Testis (tissue), 3 donors: ENCODE results near the gene PMFBP1. TPM values are rescaled to one million over a fixed set of nuclear protein-coding genes. Genes with fewer than 3 reads are reported as not detected.

ENCODE experiments used
- DNase-seq: peaks from one replicate; pipeline ENCODE4 v3.0.0-alpha.2; 2019
- H3K27ac ChIP-seq, 2 donors: fragments of 200-600 bp; sonication (generic); one replicate each; pipeline ENCODE4 v1.5.1; 2019
- H3K27me3 ChIP-seq: fragments of 200-600 bp; sonication (generic); one replicate; pipeline ENCODE4 v1.5.1; 2019
- H3K36me3 ChIP-seq: fragments of 200-600 bp; sonication (generic); one replicate; pipeline ENCODE4 v1.5.1; 2017; ENCODE audit warnings: low read depth; ENCODE audit errors: missing control alignments
- H3K4me1 ChIP-seq: fragments of 200-600 bp; sonication (generic); one replicate; pipeline ENCODE4 v1.5.1; 2019
- H3K4me3 ChIP-seq, 2 donors: fragments of 200-600 bp; sonication (generic); one replicate each; pipeline ENCODE4 v1.5.1; 2017 to 2019
- H3K9me3 ChIP-seq: fragments of 200-600 bp; sonication (generic); one replicate; pipeline ENCODE4 v1.5.1; 2017
- CTCF ChIP-seq, 3 experiments: fragments of 450-650 bp in 2 of 3; fragments of 200-600 bp in 1 of 3; sonication (generic) in 1 of 3; IDR thresholded peaks; one replicate each; pipeline ENCODE4 v1.5.1; 2016 to 2019; ENCODE audit warnings: antibody characterized with exemption in 3 of 3, mild to moderate bottlenecking in 2 of 3, moderate library complexity in 1 of 3
- POLR2A ChIP-seq: fragments of 450-650 bp; IDR thresholded peaks from one replicate; pipeline ENCODE4 v1.6.1; 2017; ENCODE audit warnings: antibody characterized with exemption, mild to moderate bottlenecking, moderate library complexity
- WGBS, 2 donors: methylation state at CpG; one replicate each; pipeline ENCODE4 v1.1.5; 2018; 5-methylcytosine and 5-hydroxymethylcytosine counted together
- intact Hi-C: fragments of 100-400 bp; cut with DNase I; formaldehyde crosslinking; loops from one replicate; pipeline ENCODE4 v1.15.1; 2023; ENCODE audit warnings: low total_unique reads
- polyA plus RNA-seq: library from polyadenylated mRNA; stranded (reverse); fragments of 350-450 nt; fragmentation: Illumina TruSeq; extraction: RNeasy Lipid Tissue Mini Kit (QIAGEN cat#74804); gene quantifications from one replicate; pipeline ENCODE4 v1.2.3, GENCODE V29; 2014; ENCODE audit warnings: low read depth, low replicate concordance; ENCODE audit not compliant: insufficient read depth
- total RNA-seq, 2 donors: library from RNA; depleted of rRNA; stranded (reverse); fragments of >200 nt; gene quantifications; one replicate each; pipeline ENCODE4 v1.2.3, GENCODE V29; 2016

Gene PMFBP1
- total and polyA plus RNA-seq, 3 donors from 2014 or later: 14.4 to 33.5 (median 24.3) TPM

GRCh38 chr16:72137380-72138063 lies 34.4 kb downstream of the PMFBP1 start:
- intact Hi-C loops: no loop called here
- H3K27me3 ChIP-seq: no peaks in the 10 kb centered on the region
- no peaks in the 10 kb centered on the region for H3K9me3 ChIP-seq
- H3K4me3 ChIP-seq: no peak overlapping the region
- no peaks in the 10 kb centered on the region for H3K36me3 ChIP-seq
- no peak overlapping the region for H3K27ac ChIP-seq
- DNase-seq: no peak
- H3K4me1 ChIP-seq: no peaks in the 10 kb centered on the region
- TF ChIP-seq POLR2A: no peak
- no peak for TF ChIP-seq CTCF (IDR thresholded peaks at IDR 0.05)
- WGBS, 2 donors: 80 to 89% methylated on average over 15 of the region's 15 CpGs

GRCh38 chr16:72134507-72134906 lies 37.4 kb downstream of the PMFBP1 start:
- Histone ChIP-seq H3K27ac (no peak overlapping the region), H3K36me3 (no peaks in the 10 kb centered on the region), H3K9me3 (no peaks in the 10 kb centered on the region), H3K4me1 (no peaks in the 10 kb centered on the region), H3K27me3 (no peaks in the 10 kb centered on the region), H3K4me3 (no peak overlapping the region)
- TF ChIP-seq POLR2A: no peak
- no peak for TF ChIP-seq CTCF (IDR thresholded peaks at IDR 0.05)
- DNase-seq: no peak
- intact Hi-C loops: no loop called here
- 94 to 100% methylated on average over 2 of the region's 2 CpGs for WGBS, 2 donors

- TF ChIP-seq POLR2A (no peak), CTCF (IDR thresholded peaks at IDR 0.05) (no peak)
- H3K27ac ChIP-seq: no peak overlapping the region
- intact Hi-C loops: no loop called here
- 87 to 94% methylated on average over 3 of the region's 3 CpGs for WGBS, 2 donors
- H3K27me3 ChIP-seq: no peaks in the 10 kb centered on the region
- H3K36me3 ChIP-seq: no peaks in the 10 kb centered on the region
- no peak overlapping the region for H3K4me3 ChIP-seq
- H3K4me1 ChIP-seq: no peaks in the 10 kb centered on the region
- no peaks in the 10 kb centered on the region for H3K9me3 ChIP-seq
- no peak for DNase-seq
Measured at GRCh38 chr16:72132726-72133125, 39.2 kb downstream of the PMFBP1 start.

GRCh38 chr16:72131036-72131435 lies 40.9 kb downstream of the PMFBP1 start:
- TF ChIP-seq POLR2A (no peak), CTCF (IDR thresholded peaks at IDR 0.05) (no peak)
- Histone ChIP-seq H3K27me3 (no peaks in the 10 kb centered on the region), H3K27ac (peak overlapping the region; percentile 29 to 45), H3K4me3 (no peak overlapping the region), H3K36me3 (no peaks in the 10 kb centered on the region), H3K9me3 (no peaks in the 10 kb centered on the region), H3K4me1 (no peaks in the 10 kb centered on the region)
- intact Hi-C loops: no loop called here
- WGBS, 2 donors: 62 to 72% methylated on average over 6 of the region's 6 CpGs
- peak; percentile 37 for DNase-seq
